PFSK-1 (cell line): Measurements from ENCODE around the gene RGS6.

ENCODE experiments used
- POLR2AphosphoS5 ChIP-seq: IDR thresholded peaks from 2 replicates; pipeline ENCODE4 v1.6.1; 2012; ENCODE audit warnings: low read depth, mild to moderate bottlenecking, control low read depth, low read length, moderate library complexity
- REST ChIP-seq, 2 experiments: IDR thresholded peaks; 2 replicates each; pipeline versions ENCODE4 v1.6.1 to v1.8.0; 2011 to 2012; ENCODE audit warnings: low read depth in 2 of 2, low read length in 2 of 2, control low read depth in 1 of 2, inconsistent platforms in 1 of 2, mild to moderate bottlenecking in 1 of 2, moderate library complexity in 1 of 2; ENCODE audit not compliant: insufficient read depth in 1 of 2
- SIN3A ChIP-seq: IDR thresholded peaks from 2 replicates; pipeline ENCODE4 v1.6.1; 2012; ENCODE audit warnings: mild to moderate bottlenecking, low read length, moderate library complexity, borderline replicate concordance; ENCODE audit not compliant: insufficient read depth
- TAF1 ChIP-seq: IDR thresholded peaks from 2 replicates; pipeline ENCODE4 v1.6.1; 2012; ENCODE audit warnings: low read length, control low read depth, borderline replicate concordance; ENCODE audit not compliant: insufficient read depth

GRCh38 chr14:71905031-71905430 is 27.2 kb upstream of the RGS6 start:
- no peak for TF ChIP-seq REST (IDR thresholded peaks at IDR 0.05; ENCODE audit: insufficient read depth in 1 of 2, low read depth in 2 of 2, low read length in 2 of 2)
- no peak for TF ChIP-seq POLR2AphosphoS5
- TF ChIP-seq TAF1 = no peak
- no peak for TF ChIP-seq SIN3A
